ENCODE results near the gene DNAJC5. TPM values are rescaled to one million over a fixed set of nuclear protein-coding genes. Genes with fewer than 3 reads are reported as not detected.

Gene DNAJC5
- total and polyA plus RNA-seq, 2 of the 8 experiments (the other 6 are each of a cell fraction or from before 2014, with no cell fraction given): 19.2 to 31.2 TPM

- no peaks in the 10 kb centered on the region for H3K27me3 ChIP-seq (replicated peaks in 1 of 4; ENCODE audit: control insufficient read depth in 3 of 4, extremely low read depth in 1 of 4, insufficient read depth in 3 of 4, low read length in 3 of 4)
- H4K5ac ChIP-seq (ENCODE audit: insufficient read length, low read depth, low read length): no peak overlapping the region
- CTCF ChIA-PET (ENCODE audit: partially characterized antibody): interaction anchor here (0.7 to 2.0 kb wide), 2 partner anchors 10 to 18 kb away, joined by 3 to 7 read pairs; no protein-coding TSS in a partner anchor
- POLR2A ChIA-PET (ENCODE audit: partially characterized antibody): interaction anchor here (0.6 to 1.9 kb wide), 2 partner anchors 74 to 256 kb away, joined by 4 read pairs; no protein-coding TSS in a partner anchor
- H2AK5ac ChIP-seq (ENCODE audit: low read depth, low read length): no peak overlapping the region
- H3K4me3 ChIP-seq (ENCODE audit: extremely low read depth in 1 of 4, insufficient read depth in 2 of 4, low read depth in 3 of 4, low read length in 4 of 4): no peak overlapping the region
- no peak overlapping the region for H3K23ac ChIP-seq (ENCODE audit: insufficient read length)
- H4K20me1 ChIP-seq (replicated peaks in 1 of 2; ENCODE audit: control insufficient read depth in 1 of 2, insufficient read depth in 2 of 2, low read length in 2 of 2): peaks cover 11 to 31% of the 10 kb centered on the region in 2 experiments
- H3K9me3 ChIP-seq (ENCODE audit: insufficient read depth in 2 of 2, low read depth in 1 of 2, low read length in 1 of 2): no peaks in the 10 kb centered on the region
- FAIRE-seq (no peak), DNase-seq (ENCODE audit: low read depth in 1 of 2, low spot score in 2 of 2) (no peak)
- no peak overlapping the region for H3K27ac ChIP-seq (ENCODE audit: low read depth, low read length)
- no peak overlapping the region for H3K4ac ChIP-seq (replicated peaks; ENCODE audit: insufficient read length, low read depth, low read length)
- H3K56ac ChIP-seq (replicated peaks; ENCODE audit: insufficient read length, low read depth, low read length): no peak overlapping the region
- H2BK20ac ChIP-seq (ENCODE audit: low read length): no peak overlapping the region
- no peak overlapping the region; the same call in 1 of the 2 replicates for H2BK5ac ChIP-seq (ENCODE audit: low read depth, low read length)
- H3K23me2 ChIP-seq (ENCODE audit: low read depth, low read length): no peaks in the 10 kb centered on the region
- no peak overlapping the region for H2BK15ac ChIP-seq (ENCODE audit: low read length)
- H3K14ac ChIP-seq (ENCODE audit: insufficient read length): no peak overlapping the region
- peaks cover 0 to 2% of the 10 kb centered on the region in 2 experiments; a peak in 1 of 4 replicates for H3K79me2 ChIP-seq (ENCODE audit: control insufficient read depth in 1 of 2, insufficient read depth in 2 of 2, low read length in 2 of 2)
- H3K18ac ChIP-seq (ENCODE audit: extremely low read depth, low read length): no peak overlapping the region
- peaks cover 12 to 43% (median 22%) of the 10 kb centered on the region in 4 experiments for H3K36me3 ChIP-seq (ENCODE audit: control insufficient read depth in 2 of 4, insufficient read depth in 4 of 4, low read length in 3 of 4)
- H4K91ac ChIP-seq (replicated peaks; ENCODE audit: insufficient read length, low read length): no peak overlapping the region
- TF ChIP-seq ATF2 (IDR thresholded peaks at IDR 0.05; ENCODE audit: low read length): no peak
- no peak overlapping the region for H2BK120ac ChIP-seq (replicated peaks; ENCODE audit: low read depth, low read length)
- H3K79me1 ChIP-seq (ENCODE audit: low read depth, low read length): peaks cover 21% of the 10 kb centered on the region
- 94% methylated on average over 27 of the region's 27 CpGs; no CpG with 5 or more reads in 1 of the 2 experiments for WGBS, 2 experiments (ENCODE audit: extremely low coverage in 1 of 2, insufficient coverage in 1 of 2, insufficient read length in 1 of 2, insufficient replicate concordance in 2 of 2, low coverage in 1 of 2, low lambda C conversion rate in 2 of 2, missing lambda C conversion rate in 1 of 2)
- no peaks in the 10 kb centered on the region for H3K4me1 ChIP-seq (replicated peaks in 1 of 4; ENCODE audit: control insufficient read depth in 3 of 4, insufficient read depth in 4 of 4, low read length in 3 of 4)
- no peak overlapping the region for H2AFZ ChIP-seq (ENCODE audit: low read length)
- H4K8ac ChIP-seq (ENCODE audit: extremely low read depth, insufficient read depth, low read length): no peak overlapping the region
- no peak overlapping the region for H3K9ac ChIP-seq (replicated peaks in 1 of 4; ENCODE audit: extremely low read depth in 1 of 4, low read depth in 3 of 4, low read length in 3 of 4)
- no peak overlapping the region for H3K4me2 ChIP-seq (ENCODE audit: insufficient read depth in 1 of 2, low read depth in 2 of 2, low read length in 2 of 2)
- no peak overlapping the region for H2BK12ac ChIP-seq (ENCODE audit: low read depth, low read length)
Measured at GRCh38 chr20:63885264-63886053, 9.5 kb upstream of the DNAJC5 start.

Data from H1 (cell line).